ENCODE results near the gene BIRC5. TPM values are rescaled to one million over a fixed set of nuclear protein-coding genes. Genes with fewer than 3 reads are reported as not detected.

Gene BIRC5
- total RNA-seq, 1 donor: 31.8 TPM

- H3K4me3 ChIP-seq (ENCODE audit: low read depth, low read length): no peak overlapping the region
- TF ChIP-seq CTCF (IDR thresholded peaks at IDR 0.05; ENCODE audit: insufficient read depth, low read length): no peak
- peak; percentile 20 for DNase-seq (ENCODE audit: low read depth)
Observed at GRCh38 chr17:78184351-78184750, 29.7 kb upstream of the BIRC5 start.

GRCh38 chr17:78184868-78185267 lies 29.2 kb upstream of the BIRC5 start:
- DNase-seq (ENCODE audit: low read depth): no peak
- no peak overlapping the region for H3K4me3 ChIP-seq (ENCODE audit: low read depth, low read length)
- TF ChIP-seq CTCF (IDR thresholded peaks at IDR 0.05; ENCODE audit: insufficient read depth, low read length): no peak

- no peak for TF ChIP-seq CTCF (IDR thresholded peaks at IDR 0.05; ENCODE audit: insufficient read depth, low read length)
- peak overlapping the region; percentile 83 for H3K4me3 ChIP-seq (ENCODE audit: low read depth, low read length)
- no peak for DNase-seq (ENCODE audit: low read depth)
Observed at GRCh38 chr17:78185981-78186691, 27.9 kb upstream of the BIRC5 start.

- DNase-seq (ENCODE audit: low read depth): peak; percentile 96
- peak within 1 kb of the TSS; percentile 83 for H3K4me3 ChIP-seq (ENCODE audit: low read depth, low read length)
- peak; percentile 77 for TF ChIP-seq CTCF (IDR thresholded peaks at IDR 0.05; ENCODE audit: insufficient read depth, low read length)
Observed at GRCh38 chr17:78186692-78187595, 27.1 kb upstream of the BIRC5 start, which contains the start of the genes AFMID and TK1. AFMID (plus strand) TSS chr17:78187362; CDS start chr17:78187371, 9 bp downstream. TK1 (minus strand) TSS chr17:78187052; CDS start chr17:78186994, 58 bp downstream.

- no peak overlapping the region for H3K4me3 ChIP-seq (ENCODE audit: low read depth, low read length)
- DNase-seq (ENCODE audit: low read depth): no peak
- TF ChIP-seq CTCF (IDR thresholded peaks at IDR 0.05; ENCODE audit: insufficient read depth, low read length): no peak
Observed at GRCh38 chr17:78196716-78197115, 17.3 kb upstream of the BIRC5 start.

GRCh38 chr17:78197147-78197832 lies 16.8 kb upstream of the BIRC5 start:
- no peak overlapping the region for H3K4me3 ChIP-seq (ENCODE audit: low read depth, low read length)
- TF ChIP-seq CTCF (IDR thresholded peaks at IDR 0.05; ENCODE audit: insufficient read depth, low read length): no peak

More at GRCh38 chr17:78197147-78197832, 16.8 kb upstream of the BIRC5 start:
- DNase-seq (ENCODE audit: low read depth): no peak

Data from fibroblast of the aortic adventitia (primary cell).